ENCODE results near the gene CDKL1.

Gene CDKL1
- 4.6 to 17.9 (median 9.4) reads per million in 9 experiments for total RNA-seq

- ATAC-seq (replicated peaks): peak; percentile 81
- H3K36me3 Mint-ChIP-seq (ENCODE audit: insufficient read depth): no peaks in the 10 kb centered on the region
- peak within 1 kb of the TSS; percentile 81 to 91 for H3K4me3 Mint-ChIP-seq
- no peaks in the 10 kb centered on the region for H3K9me3 Mint-ChIP-seq
- peaks cover 4 to 9% of the 10 kb centered on the region in 2 donors for H3K4me1 Mint-ChIP-seq (ENCODE audit: low read depth in 2 of 2)
- peak within 1 kb of the TSS in 1 of 2 donors; percentile 67 for H3K27ac Mint-ChIP-seq
- peak; percentile 17 to 18 (median 17) for DNase-seq
- no peaks in the 10 kb centered on the region for H3K27me3 Mint-ChIP-seq
Measured at GRCh38 chr14:50396631-50397389, at the start of gene CDKL1. TSS of gene CDKL1 (minus strand) at chr14:50396881. CDS start at chr14:50395868, 1,013 bp downstream.

DNA sequence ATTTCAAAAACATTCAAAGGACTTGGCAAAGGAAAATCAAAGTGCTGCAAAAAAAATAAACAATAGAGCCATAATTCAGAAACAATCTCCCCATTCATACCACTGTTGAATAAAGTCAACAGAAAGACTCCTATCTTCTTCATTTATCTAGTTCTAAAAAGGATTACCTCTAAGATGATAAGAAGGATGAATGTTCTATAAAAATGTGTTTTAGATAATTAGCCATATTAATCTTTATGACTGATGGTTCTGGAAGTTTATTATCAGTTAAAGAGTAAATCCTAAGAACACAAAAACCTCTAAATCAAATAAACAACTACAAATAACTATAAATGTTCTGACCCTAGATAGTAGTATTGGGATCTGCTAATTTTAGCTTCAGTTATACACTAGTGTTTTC is 37.8 kb upstream of the CDKL1 start:
- DNase-seq (no peak), ATAC-seq (replicated peaks) (no peak)
- no peaks in the 10 kb centered on the region for H3K27me3 Mint-ChIP-seq
- no peaks in the 10 kb centered on the region for H3K4me1 Mint-ChIP-seq (ENCODE audit: low read depth in 2 of 2)
- no peak overlapping the region for H3K4me3 Mint-ChIP-seq
- H3K36me3 Mint-ChIP-seq (ENCODE audit: insufficient read depth): peaks cover 14% of the 10 kb centered on the region
- no peak overlapping the region for H3K27ac Mint-ChIP-seq
- H3K9me3 Mint-ChIP-seq: no peaks in the 10 kb centered on the region

- Mint-ChIP-seq H3K27me3 (no peaks in the 10 kb centered on the region), H3K27ac (no peak overlapping the region), H3K36me3 (ENCODE audit: insufficient read depth) (peaks cover 15% of the 10 kb centered on the region), H3K9me3 (no peaks in the 10 kb centered on the region), H3K4me1 (ENCODE audit: low read depth in 2 of 2) (no peaks in the 10 kb centered on the region), H3K4me3 (no peak overlapping the region)
- DNase-seq (no peak), ATAC-seq (replicated peaks) (no peak)
Measured at GRCh38 chr14:50432131-50432530, 35.5 kb upstream of the CDKL1 start.

DNA sequence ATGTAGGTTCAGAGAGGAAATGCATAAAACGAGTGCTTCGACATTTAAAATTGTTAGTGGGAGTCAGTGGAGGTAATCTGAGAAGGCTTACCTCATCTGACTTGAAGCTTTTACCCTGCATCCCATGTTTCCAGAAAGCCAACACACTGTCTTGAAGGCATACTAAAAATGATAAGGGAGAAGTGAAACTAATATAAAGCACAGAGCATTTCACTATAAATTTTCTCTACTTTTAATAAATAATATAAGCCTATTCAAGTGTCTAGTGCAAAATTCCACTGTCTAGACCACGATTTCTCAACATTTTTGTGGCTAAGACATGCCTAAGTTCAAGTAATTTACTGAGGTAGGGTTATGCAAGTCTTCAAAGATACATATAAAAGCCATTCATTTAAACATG is 29.1 kb upstream of the CDKL1 start:
- H3K4me1 Mint-ChIP-seq (ENCODE audit: low read depth in 2 of 2): no peaks in the 10 kb centered on the region
- no peak overlapping the region for H3K4me3 Mint-ChIP-seq
- no peak overlapping the region for H3K27ac Mint-ChIP-seq
- H3K36me3 Mint-ChIP-seq (ENCODE audit: insufficient read depth): peaks cover 35% of the 10 kb centered on the region
- DNase-seq (no peak), ATAC-seq (replicated peaks) (no peak)
- H3K9me3 Mint-ChIP-seq: no peaks in the 10 kb centered on the region
- H3K27me3 Mint-ChIP-seq: no peaks in the 10 kb centered on the region

DNA sequence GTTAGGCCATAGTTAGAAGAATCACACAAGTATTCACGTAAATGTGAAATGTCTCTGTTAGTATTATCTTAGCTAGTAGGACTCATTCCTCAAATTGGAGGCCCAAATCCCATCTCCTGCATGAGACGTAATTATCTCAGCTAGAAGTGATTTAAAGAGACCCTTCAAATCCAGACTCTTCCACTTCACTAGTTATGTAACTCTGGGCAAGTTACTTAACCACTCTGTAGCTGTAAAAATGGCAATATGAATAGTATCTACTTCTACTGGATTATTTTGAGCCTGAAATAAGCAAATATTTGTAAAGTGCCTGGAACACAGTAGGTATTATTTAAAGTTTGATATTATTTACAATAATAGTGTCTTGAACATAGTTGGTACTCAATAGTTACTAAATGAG is 28.4 kb upstream of the CDKL1 start:
- no peaks in the 10 kb centered on the region for H3K27me3 Mint-ChIP-seq
- no peaks in the 10 kb centered on the region for H3K9me3 Mint-ChIP-seq
- no peaks in the 10 kb centered on the region for H3K4me1 Mint-ChIP-seq (ENCODE audit: low read depth in 2 of 2)
- no peak overlapping the region for H3K27ac Mint-ChIP-seq
- no peak for ATAC-seq (replicated peaks)
- peaks cover 42% of the 10 kb centered on the region for H3K36me3 Mint-ChIP-seq (ENCODE audit: insufficient read depth)
- no peak for DNase-seq
- H3K4me3 Mint-ChIP-seq: no peak overlapping the region

- Mint-ChIP-seq H3K36me3 (ENCODE audit: insufficient read depth) (peaks cover 47% of the 10 kb centered on the region), H3K4me3 (no peak overlapping the region), H3K4me1 (ENCODE audit: low read depth in 2 of 2) (no peaks in the 10 kb centered on the region), H3K27me3 (no peaks in the 10 kb centered on the region), H3K27ac (no peak overlapping the region), H3K9me3 (no peaks in the 10 kb centered on the region)
- DNase-seq: no peak
- ATAC-seq (replicated peaks): no peak
Measured at GRCh38 chr14:50423529-50423928, 26.8 kb upstream of the CDKL1 start.

- H3K36me3 Mint-ChIP-seq (ENCODE audit: insufficient read depth): peaks cover 58% of the 10 kb centered on the region
- H3K4me1 Mint-ChIP-seq (ENCODE audit: low read depth in 2 of 2): no peaks in the 10 kb centered on the region
- H3K9me3 Mint-ChIP-seq: no peaks in the 10 kb centered on the region
- DNase-seq (no peak), ATAC-seq (replicated peaks) (no peak)
- H3K4me3 Mint-ChIP-seq: no peak overlapping the region
- H3K27me3 Mint-ChIP-seq: no peaks in the 10 kb centered on the region
- H3K27ac Mint-ChIP-seq: no peak overlapping the region
Measured at GRCh38 chr14:50421499-50421898, 24.8 kb upstream of the CDKL1 start.

DNA sequence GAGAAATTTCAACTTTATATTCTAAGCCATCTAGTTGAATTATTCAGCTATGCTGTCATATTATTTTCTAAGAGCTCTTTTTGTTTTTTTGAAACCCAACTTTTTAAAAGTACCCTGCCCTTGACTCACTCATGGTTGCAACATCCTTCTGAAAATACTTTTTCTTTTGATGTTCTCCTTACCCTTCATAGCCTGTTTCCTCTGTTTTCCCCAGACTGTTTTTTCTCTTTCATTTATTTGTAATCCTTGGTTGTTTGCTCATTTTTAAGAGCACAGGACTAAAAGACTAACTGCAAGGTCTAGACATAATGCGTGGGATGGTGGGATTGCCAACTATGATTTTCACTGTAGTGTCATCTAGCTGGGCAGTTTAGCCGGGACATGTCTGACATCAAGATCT is 21.2 kb upstream of the CDKL1 start:
- peaks cover 52% of the 10 kb centered on the region for H3K36me3 Mint-ChIP-seq (ENCODE audit: insufficient read depth)
- no peak overlapping the region for H3K4me3 Mint-ChIP-seq
- no peaks in the 10 kb centered on the region for H3K4me1 Mint-ChIP-seq (ENCODE audit: low read depth in 2 of 2)
- H3K9me3 Mint-ChIP-seq: no peaks in the 10 kb centered on the region
- H3K27me3 Mint-ChIP-seq: no peaks in the 10 kb centered on the region
- no peak for DNase-seq
- no peak for ATAC-seq (replicated peaks)
- H3K27ac Mint-ChIP-seq: no peak overlapping the region

DNA sequence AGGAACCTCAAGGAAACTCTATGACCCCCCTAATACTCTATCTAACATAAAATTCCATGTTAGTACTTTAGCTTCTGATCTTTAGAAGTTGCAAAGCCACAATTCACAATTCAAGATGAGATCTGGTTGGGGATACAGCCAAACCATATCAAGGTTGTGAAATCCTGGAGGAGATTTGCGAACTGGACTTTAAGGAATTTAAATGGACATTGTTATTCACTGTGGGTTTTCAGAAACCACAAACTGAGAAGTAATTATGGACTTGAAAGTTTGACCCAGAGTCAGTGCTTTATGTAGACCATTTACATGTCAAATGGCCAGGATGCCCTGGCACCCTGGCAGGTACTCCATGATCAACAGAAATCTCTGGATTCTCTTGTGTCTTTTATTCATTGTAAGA is 14.2 kb upstream of the CDKL1 start:
- H3K36me3 Mint-ChIP-seq (ENCODE audit: insufficient read depth): peaks cover 6% of the 10 kb centered on the region
- no peak overlapping the region for H3K27ac Mint-ChIP-seq
- DNase-seq: no peak
- ATAC-seq (replicated peaks): no peak
- no peaks in the 10 kb centered on the region for H3K27me3 Mint-ChIP-seq
- H3K4me1 Mint-ChIP-seq (ENCODE audit: low read depth in 2 of 2): peaks cover 0 to 1% of the 10 kb centered on the region in 2 donors
- H3K9me3 Mint-ChIP-seq: peaks cover 0 to 3% of the 10 kb centered on the region in 2 donors
- no peak overlapping the region for H3K4me3 Mint-ChIP-seq

GRCh38 chr14:50410071-50410470 is 13.4 kb upstream of the CDKL1 start:
- Mint-ChIP-seq H3K4me1 (ENCODE audit: low read depth in 2 of 2) (peaks cover 0 to 1% of the 10 kb centered on the region in 2 donors), H3K9me3 (peaks cover 0 to 3% of the 10 kb centered on the region in 2 donors), H3K27ac (no peak overlapping the region), H3K27me3 (no peaks in the 10 kb centered on the region), H3K36me3 (ENCODE audit: insufficient read depth) (peaks cover 3% of the 10 kb centered on the region), H3K4me3 (no peak overlapping the region)
- DNase-seq (no peak), ATAC-seq (replicated peaks) (no peak)

DNA sequence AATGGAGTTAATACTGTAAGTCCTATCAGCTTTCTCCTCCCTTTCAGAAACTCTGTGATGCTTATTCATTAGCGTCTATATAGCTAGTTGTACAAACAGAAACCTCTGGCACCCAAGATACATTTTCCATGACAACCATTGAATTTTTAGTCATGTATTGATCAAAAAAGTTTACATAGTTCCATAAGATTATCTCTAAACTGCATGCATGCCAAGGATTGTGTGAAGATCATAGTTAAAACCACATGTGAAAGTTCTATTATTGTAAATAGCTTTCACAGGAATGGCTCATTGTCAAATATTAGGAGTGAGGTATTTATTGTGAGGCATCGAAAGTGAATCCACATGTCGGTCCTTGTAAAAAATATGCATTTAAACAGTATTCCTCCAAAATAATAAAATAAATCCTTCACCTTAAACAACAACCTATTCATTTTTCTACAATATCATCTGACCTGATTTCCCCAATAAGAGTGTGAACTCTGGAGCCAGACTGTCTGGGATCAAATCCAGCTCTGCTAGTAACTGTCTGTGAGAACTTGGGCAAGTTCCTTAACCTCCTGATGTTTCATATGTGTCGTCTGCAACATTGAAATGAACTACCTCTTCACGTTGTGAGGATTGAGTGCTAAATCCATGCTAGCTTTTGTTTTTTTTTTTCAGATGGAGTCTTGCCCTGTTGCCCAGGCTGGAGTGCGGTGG is 10.6 kb upstream of the CDKL1 start:
- no peaks in the 10 kb centered on the region for H3K27me3 Mint-ChIP-seq
- H3K9me3 Mint-ChIP-seq: peaks cover 0 to 1% of the 10 kb centered on the region in 2 donors
- DNase-seq: no peak
- ATAC-seq (replicated peaks): no peak
- H3K36me3 Mint-ChIP-seq (ENCODE audit: insufficient read depth): no peaks in the 10 kb centered on the region
- peaks cover 0 to 1% of the 10 kb centered on the region in 2 donors for H3K4me1 Mint-ChIP-seq (ENCODE audit: low read depth in 2 of 2)
- H3K4me3 Mint-ChIP-seq: no peak overlapping the region
- no peak overlapping the region for H3K27ac Mint-ChIP-seq

- H3K36me3 Mint-ChIP-seq (ENCODE audit: insufficient read depth): no peaks in the 10 kb centered on the region
- no peaks in the 10 kb centered on the region for H3K27me3 Mint-ChIP-seq
- no peak for ATAC-seq (replicated peaks)
- no peak for DNase-seq
- H3K27ac Mint-ChIP-seq: peak overlapping the region in 1 of 2 donors; percentile 31
- no peaks in the 10 kb centered on the region for H3K9me3 Mint-ChIP-seq
- H3K4me3 Mint-ChIP-seq: no peak overlapping the region
- peaks cover 0 to 1% of the 10 kb centered on the region in 2 donors for H3K4me1 Mint-ChIP-seq (ENCODE audit: low read depth in 2 of 2)
Measured at GRCh38 chr14:50403419-50403818, 6.7 kb upstream of the CDKL1 start.

DNA sequence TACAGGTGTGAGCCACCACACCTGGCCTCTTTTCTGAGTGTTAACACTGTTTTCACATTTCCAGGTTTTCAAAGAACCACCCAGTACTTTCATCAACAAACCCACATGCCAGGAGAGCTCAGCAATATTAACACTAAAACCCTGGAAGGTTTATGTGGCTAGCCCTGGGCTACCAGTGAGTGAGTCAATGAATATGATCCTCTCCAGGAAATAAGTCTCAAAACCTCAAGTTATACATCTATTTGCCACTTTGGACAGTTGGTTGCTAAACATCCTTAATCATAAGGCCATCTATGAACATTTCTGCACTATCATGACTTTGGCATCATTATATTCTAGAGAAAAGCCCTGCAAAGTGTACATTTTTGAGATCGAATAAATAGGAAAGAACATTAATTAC is 6.3 kb upstream of the CDKL1 start:
- Mint-ChIP-seq H3K4me1 (ENCODE audit: low read depth in 2 of 2) (peaks cover 0 to 1% of the 10 kb centered on the region in 2 donors), H3K4me3 (no peak overlapping the region), H3K36me3 (ENCODE audit: insufficient read depth) (no peaks in the 10 kb centered on the region), H3K27ac (peak overlapping the region; percentile 28 to 31), H3K9me3 (no peaks in the 10 kb centered on the region), H3K27me3 (no peaks in the 10 kb centered on the region)
- DNase-seq: no peak
- no peak for ATAC-seq (replicated peaks)

DNA sequence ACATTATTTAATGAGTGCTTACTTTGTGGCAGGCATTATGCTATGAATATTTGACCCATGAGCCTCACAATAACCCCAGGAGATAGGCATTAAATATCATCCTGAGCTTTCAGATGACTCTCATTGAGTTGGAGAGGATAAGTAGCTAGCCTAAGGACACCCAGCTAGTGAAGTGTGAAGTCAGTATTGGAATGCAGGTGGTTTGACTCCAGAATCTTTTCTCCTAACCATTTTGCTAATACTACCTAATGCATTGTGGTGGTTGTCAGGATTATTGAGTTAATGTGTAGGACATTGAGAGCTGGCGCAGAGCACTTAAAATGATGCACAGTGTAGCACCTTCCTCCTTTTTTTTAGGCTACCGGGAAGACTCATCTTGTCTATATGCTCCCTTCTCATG is 3.8 kb upstream of the CDKL1 start:
- DNase-seq (no peak), ATAC-seq (replicated peaks) (no peak)
- Mint-ChIP-seq H3K27me3 (no peaks in the 10 kb centered on the region), H3K36me3 (ENCODE audit: insufficient read depth) (no peaks in the 10 kb centered on the region), H3K4me1 (ENCODE audit: low read depth in 2 of 2) (peaks cover 4 to 9% of the 10 kb centered on the region in 2 donors), H3K27ac (no peak overlapping the region), H3K4me3 (no peak overlapping the region), H3K9me3 (no peaks in the 10 kb centered on the region)
